Pancreas (tissue), 10 donors: ENCODE results near the gene TBKBP1. TPM values are rescaled to one million over a fixed set of nuclear protein-coding genes. Genes with fewer than 3 reads are reported as not detected.
A peak's percentile ranks its signal among the peaks of the same experiment; 100 is the strongest.

Source experiments
- ATAC-seq, 4 donors: fragments of 200-7000 bp; cut with Tn5 transposase; one replicate each; pipeline versions ENCODE4 v1.8.0 to v1.9.1; 2020; ENCODE audit warnings: mild to moderate bottlenecking in 4 of 4, moderate library complexity in 4 of 4
- DNase-seq, 6 donors: peaks; one replicate each; pipeline ENCODE4 v3.0.0-alpha.2; 2020
- FAIRE-seq: peaks from 2 replicates; lab custom pipeline; 2012; peaks lifted over from hg19 to GRCh38; lab: Jason Lieb, UNC
- H3K27ac ChIP-seq, 4 donors: fragments of 200-600 bp; sonication (generic); 1 replicate in 3 of 4; 2 replicates in 1 of 4; pipeline versions ENCODE4 v1.5.0 to v1.8.0; 2020
- H3K27me3 ChIP-seq, 4 donors: fragments of 200-600 bp; one replicate each; pipeline ENCODE4 v1.8.0; 2021
- H3K36me3 ChIP-seq, 3 donors: fragments of 200-600 bp; sonication (generic) in 1 of 3; one replicate each; pipeline versions ENCODE4 v1.5.0 to v1.8.0; 2020 to 2021
- H3K4me1 ChIP-seq, 3 donors: fragments of 200-600 bp; one replicate each; pipeline ENCODE4 v1.8.0; 2021
- H3K4me3 ChIP-seq, 4 donors: fragments of 200-600 bp; sonication (generic) in 2 of 4; one replicate each; pipeline versions ENCODE4 v1.5.0 to v1.8.0; 2020 to 2021
- H3K9me3 ChIP-seq, 4 donors: fragments of 200-600 bp; one replicate each; pipeline ENCODE4 v1.8.0; 2021
- WGBS, 2 donors: extraction: QIAGEN DNeasy Blood & Tissue Kit; methylation state at CpG; one replicate each; pipeline ENCODE4 v1.1.7; 2013; 5-methylcytosine and 5-hydroxymethylcytosine counted together
- intact Hi-C, 3 donors: fragments of 100-400 bp; cut with DNase I; formaldehyde crosslinking; loops; one replicate each; pipeline versions ENCODE4 v1.11.1 to v1.14.2; 2022
- polyA plus RNA-seq, 2 donors: library from polyadenylated mRNA; stranded (reverse); fragments of 200-250 nt; gene quantifications; one replicate each; pipeline ENCODE4 v1.2.3, GENCODE V29; 2013
- total RNA-seq, 6 donors: library from RNA; stranded (reverse); fragmentation: NEBNext Ultra II Directional in 4 of 6; extraction: Animal tissue kit (Norgen Biotek cat#: 25700) in 4 of 6; gene quantifications; one replicate each; pipeline versions ENCODE4 v1.2.1 to v1.2.4, GENCODE V29; 2021 to 2023
- TF ChIP-seq, protein P1 (sequence below), 4 donors: fragments of 200-600 bp; sonication (generic) in 3 of 4; IDR thresholded peaks; one replicate each; pipeline versions ENCODE4 v1.5.0 to v1.8.0; 2021; ENCODE audit warnings: antibody characterized with exemption in 4 of 4
- donor health status: healthy with polysubstance abuse.
- donor health status: DM: no; HTN: no; CAD: no; lungs with moderate emphysema.
- donor health status: DM: no; HTN: no; CAD: no.
- donor health status: control.
- donor health status: control.
- donor health status: Bipolar disorder and iron deficiency.
- donor health status: DM: yes; HTN: yes; CAD: no.
- donor health status: DM: no; HTN: no; CAD: no.
- donor health status: DM: no; HTN: no; CAD: no.
- donor health status: DM: yes; HTN: yes; CAD: no.

TBKBP1 gene
- total and polyA plus RNA-seq, 8 donors, result 4.7 to 21.2 (median 6.4) TPM

DNA sequence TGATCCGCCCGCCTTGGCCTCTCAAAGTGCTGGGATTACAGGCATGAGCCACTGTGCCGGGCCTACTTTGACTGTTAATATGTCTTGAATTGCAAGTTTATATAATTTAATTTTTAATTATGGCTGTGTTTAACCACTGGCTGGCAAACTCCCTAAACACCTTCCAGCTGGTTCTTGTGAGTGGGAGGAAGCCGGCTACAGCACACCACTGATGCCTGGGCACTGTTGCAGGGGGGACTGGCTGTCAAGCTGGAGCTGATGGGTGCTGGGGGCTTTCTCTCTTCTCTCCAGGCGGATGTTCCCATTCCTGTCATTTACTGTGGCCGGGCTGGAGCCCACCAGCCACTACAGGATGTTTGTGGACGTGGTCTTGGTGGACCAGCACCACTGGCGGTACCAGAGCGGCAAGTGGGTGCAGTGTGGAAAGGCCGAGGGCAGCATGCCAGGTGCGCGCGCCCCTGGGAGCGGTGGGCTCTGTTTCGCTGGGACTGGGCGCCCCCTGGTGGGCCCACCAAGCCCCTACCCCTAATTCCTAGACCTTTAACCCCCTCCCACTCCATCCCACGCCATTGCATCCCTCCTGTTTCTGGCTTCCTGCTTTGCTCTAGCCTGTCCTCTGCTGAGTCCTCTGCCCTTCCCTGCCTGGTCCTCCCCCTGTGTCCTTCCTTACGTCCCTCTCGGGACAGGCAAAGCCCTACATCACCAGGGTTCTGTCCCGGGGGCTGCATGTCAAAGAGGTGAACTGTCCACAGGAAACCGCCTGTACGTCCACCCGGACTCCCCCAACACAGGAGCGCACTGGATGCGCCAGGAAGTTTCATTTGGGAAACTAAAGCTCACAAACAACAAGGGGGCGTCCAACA is 48.6 kb downstream of the TBKBP1 start:
- FAIRE-seq, result no peak
- H3K4me1 ChIP-seq, result no peaks in the 10 kb centered on the region
- DNase-seq, result no peak
- H3K4me3 ChIP-seq, result no peak overlapping the region
- H3K27me3 ChIP-seq, result peaks cover 0 to 5% (median 0%) of the 10 kb centered on the region in 4 donors
- TF ChIP-seq, protein P1, sequence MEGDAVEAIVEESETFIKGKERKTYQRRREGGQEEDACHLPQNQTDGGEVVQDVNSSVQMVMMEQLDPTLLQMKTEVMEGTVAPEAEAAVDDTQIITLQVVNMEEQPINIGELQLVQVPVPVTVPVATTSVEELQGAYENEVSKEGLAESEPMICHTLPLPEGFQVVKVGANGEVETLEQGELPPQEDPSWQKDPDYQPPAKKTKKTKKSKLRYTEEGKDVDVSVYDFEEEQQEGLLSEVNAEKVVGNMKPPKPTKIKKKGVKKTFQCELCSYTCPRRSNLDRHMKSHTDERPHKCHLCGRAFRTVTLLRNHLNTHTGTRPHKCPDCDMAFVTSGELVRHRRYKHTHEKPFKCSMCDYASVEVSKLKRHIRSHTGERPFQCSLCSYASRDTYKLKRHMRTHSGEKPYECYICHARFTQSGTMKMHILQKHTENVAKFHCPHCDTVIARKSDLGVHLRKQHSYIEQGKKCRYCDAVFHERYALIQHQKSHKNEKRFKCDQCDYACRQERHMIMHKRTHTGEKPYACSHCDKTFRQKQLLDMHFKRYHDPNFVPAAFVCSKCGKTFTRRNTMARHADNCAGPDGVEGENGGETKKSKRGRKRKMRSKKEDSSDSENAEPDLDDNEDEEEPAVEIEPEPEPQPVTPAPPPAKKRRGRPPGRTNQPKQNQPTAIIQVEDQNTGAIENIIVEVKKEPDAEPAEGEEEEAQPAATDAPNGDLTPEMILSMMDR (IDR thresholded peaks at IDR 0.05), result no peak
- peak in 1 of 4 donors; percentile 38 for ATAC-seq
- H3K9me3 ChIP-seq, result no peaks in the 10 kb centered on the region
- WGBS, 2 donors, result 28 to 35% methylated on average over 24 to 26 of the region's 26 CpGs
- no peak overlapping the region for H3K27ac ChIP-seq
- H3K36me3 ChIP-seq, result no peaks in the 10 kb centered on the region
- intact Hi-C loops, result no loop called here

DNA sequence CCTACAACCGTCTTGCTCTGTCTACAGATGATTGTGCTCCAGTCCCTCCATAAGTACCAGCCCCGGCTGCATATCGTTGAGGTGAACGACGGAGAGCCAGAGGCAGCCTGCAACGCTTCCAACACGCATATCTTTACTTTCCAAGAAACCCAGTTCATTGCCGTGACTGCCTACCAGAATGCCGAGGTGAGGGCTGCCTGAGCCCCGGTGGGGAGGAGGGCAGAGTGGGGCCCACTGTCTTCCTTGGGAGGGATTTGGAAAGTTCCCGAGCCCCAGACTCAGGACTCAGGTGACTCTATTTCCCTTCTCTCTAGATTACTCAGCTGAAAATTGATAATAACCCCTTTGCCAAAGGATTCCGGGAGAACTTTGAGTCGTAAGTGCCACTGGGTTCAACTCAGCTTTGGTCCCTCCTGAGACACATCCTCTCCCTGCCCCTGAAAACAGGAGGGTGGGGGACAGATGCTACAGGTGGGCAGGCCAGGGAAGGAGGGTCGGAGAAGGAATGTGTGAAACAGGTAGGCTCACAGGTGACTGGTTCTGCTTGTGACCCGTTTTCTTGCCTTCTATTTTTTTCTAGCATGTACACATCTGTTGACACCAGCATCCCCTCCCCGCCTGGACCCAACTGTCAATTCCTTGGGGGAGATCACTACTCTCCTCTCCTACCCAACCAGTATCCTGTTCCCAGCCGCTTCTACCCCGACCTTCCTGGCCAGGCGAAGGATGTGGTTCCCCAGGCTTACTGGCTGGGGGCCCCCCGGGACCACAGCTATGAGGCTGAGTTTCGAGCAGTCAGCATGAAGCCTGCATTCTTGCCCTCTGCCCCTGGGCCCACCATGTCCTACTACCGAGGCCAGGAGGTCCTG is 50.4 kb downstream of the TBKBP1 start:
- Histone ChIP-seq H3K4me1 (no peaks in the 10 kb centered on the region), H3K27me3 (peaks cover 0 to 5% (median 0%) of the 10 kb centered on the region in 4 donors), H3K36me3 (no peaks in the 10 kb centered on the region), H3K4me3 (no peak overlapping the region), H3K27ac (no peak overlapping the region), H3K9me3 (no peaks in the 10 kb centered on the region)
- 49 to 62% methylated on average over 22 of the region's 22 CpGs for WGBS, 2 donors
- TF ChIP-seq, protein P1 (IDR thresholded peaks at IDR 0.05), result no peak
- intact Hi-C loops, result no loop called here
- DNase-seq, result no peak
- ATAC-seq, result no peak
- FAIRE-seq, result no peak

- Histone ChIP-seq H3K4me3 (no peak overlapping the region), H3K27ac (no peak overlapping the region), H3K27me3 (peaks cover 0 to 5% (median 0%) of the 10 kb centered on the region in 4 donors), H3K36me3 (no peaks in the 10 kb centered on the region), H3K9me3 (no peaks in the 10 kb centered on the region), H3K4me1 (no peaks in the 10 kb centered on the region)
- TF ChIP-seq, protein P1 (IDR thresholded peaks at IDR 0.05), result no peak
- FAIRE-seq (no peak), ATAC-seq (no peak), DNase-seq (no peak)
- intact Hi-C loops, result no loop called here
- WGBS, 2 donors, result 58 to 73% methylated on average over 10 of the region's 10 CpGs
Measured at GRCh38 chr17:47745037-47745380, 51.0 kb downstream of the TBKBP1 start.

- TF ChIP-seq, protein P1 (IDR thresholded peaks at IDR 0.05), result no peak
- WGBS, 2 donors, result 62 to 76% methylated on average over 3 of the region's 3 CpGs
- intact Hi-C loops, result no loop called here
Measured at GRCh38 chr17:47751471-47751870, 57.5 kb downstream of the TBKBP1 start.

More at GRCh38 chr17:47751471-47751870, 57.5 kb downstream of the TBKBP1 start:
- no peak for FAIRE-seq
- no peak for ATAC-seq
- no peaks in the 10 kb centered on the region for H3K4me1 ChIP-seq
- no peak overlapping the region for H3K27ac ChIP-seq
- H3K27me3 ChIP-seq, result no peaks in the 10 kb centered on the region
- H3K4me3 ChIP-seq, result no peak overlapping the region
- no peak for DNase-seq
- no peaks in the 10 kb centered on the region for H3K36me3 ChIP-seq
- no peaks in the 10 kb centered on the region for H3K9me3 ChIP-seq
